Body of pancreas (tissue), 4 donors: ENCODE measurements around the gene LSM3.

Experiments used
- CTCF ChIP-seq, 7 experiments: fragments of 450-650 bp in 4 of 7; fragments of 200-600 bp in 3 of 7; sonication (generic) in 3 of 7; IDR thresholded peaks; one replicate each; pipeline ENCODE4 v1.5.1; 2016 to 2019; ENCODE audit warnings: antibody characterized with exemption in 7 of 7
- POLR2A ChIP-seq, 3 donors: fragments of 450-650 bp; IDR thresholded peaks; one replicate each; pipeline ENCODE4 v1.6.1; 2016; ENCODE audit warnings: antibody characterized with exemption in 3 of 3, mild to moderate bottlenecking in 2 of 3

GRCh38 chr3:14156201-14156600 lies 22.4 kb upstream of the LSM3 start:
- TF ChIP-seq POLR2A (IDR thresholded peaks at IDR 0.05): no peak
- TF ChIP-seq CTCF (IDR thresholded peaks at IDR 0.05): no peak
